HG03460 (cell line): ENCODE measurements around the gene ITGAE.
"Not testable (repeated sequence)": the region's sequence is repeated elsewhere in the genome, so short reads cannot be mapped to it uniquely, and the experiment has no call there.

ENCODE experiments used
- ATAC-seq: cut with Tn5 transposase; IDR thresholded peaks from one replicate; pipeline ENCODE4 v1.9.1; 2021; ENCODE audit not compliant: unreplicated experiment

Gene ITGAE

GRCh38 chr17:3795390-3796102 lies 5.4 kb downstream of the ITGAE start:
- no peak for ATAC-seq

- no peak for ATAC-seq
These were observed 6.2 kb downstream of the ITGAE start for GRCh38 chr17:3794557-3795389.

DNA sequence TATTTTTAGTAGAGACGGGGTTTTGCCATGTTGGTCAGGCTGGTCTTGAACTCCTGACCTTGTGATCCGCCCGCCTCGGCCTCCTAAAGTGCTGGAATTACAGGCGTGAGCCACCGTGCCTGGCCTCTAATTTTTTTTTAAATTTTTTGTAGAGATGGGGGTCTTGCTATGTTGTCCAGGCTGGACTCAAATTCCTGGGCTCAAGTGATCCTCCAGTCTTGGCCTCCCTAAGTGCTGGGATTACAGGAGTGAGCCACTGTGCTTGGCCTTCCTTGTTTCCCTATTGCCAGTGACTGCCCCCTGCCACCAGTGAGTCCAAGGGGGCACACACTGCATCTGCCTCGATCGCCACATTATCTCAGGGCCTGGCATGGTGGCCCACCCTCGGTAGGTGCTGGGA lies 6.8 kb downstream of the ITGAE start:
- not testable (repeated sequence) for ATAC-seq

DNA sequence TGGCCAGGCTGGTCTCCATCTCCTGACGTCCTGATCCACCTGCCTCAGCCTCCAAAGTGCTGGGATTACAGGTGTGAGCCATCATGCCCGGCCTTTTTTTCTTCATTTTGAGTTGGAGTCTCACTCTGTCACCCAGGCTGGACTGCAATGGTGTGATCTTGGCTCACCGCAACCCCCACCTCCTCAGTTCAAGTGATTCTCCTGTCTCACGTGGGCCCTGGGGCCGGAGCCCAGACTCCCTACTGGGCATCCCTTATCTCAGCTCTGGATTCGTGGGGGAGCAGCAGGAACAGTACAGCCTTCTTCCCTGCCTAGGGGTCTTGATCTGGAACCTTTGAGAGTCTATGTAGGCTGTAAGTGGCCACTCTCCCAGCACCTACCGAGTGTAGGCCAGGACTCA lies 7.7 kb downstream of the ITGAE start:
- ATAC-seq: not testable (repeated sequence)

DNA sequence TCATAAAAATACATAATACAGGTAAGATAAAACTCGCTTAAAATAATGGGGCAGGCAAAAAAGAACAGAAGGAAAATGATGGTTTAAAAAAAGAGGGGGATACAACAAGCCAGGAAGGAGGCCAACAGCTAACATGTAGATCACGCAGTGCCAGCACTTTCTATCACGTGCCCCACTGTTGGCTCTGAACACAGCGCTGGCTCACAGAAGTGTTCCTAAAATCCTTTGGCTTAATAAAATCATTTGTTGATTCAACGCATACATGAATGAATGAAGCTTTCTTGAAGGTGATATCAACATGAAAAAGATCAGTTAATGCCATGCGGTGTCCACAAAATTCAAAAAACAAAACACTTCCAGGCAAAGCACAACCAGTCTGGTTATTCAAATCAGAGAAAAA lies 8.5 kb downstream of the ITGAE start:
- no peak for ATAC-seq

GRCh38 chr17:3788200-3788599 lies 12.8 kb downstream of the ITGAE start:
- no peak for ATAC-seq

GRCh38 chr17:3785323-3785722 lies 15.7 kb downstream of the ITGAE start:
- ATAC-seq: not testable (repeated sequence)

DNA sequence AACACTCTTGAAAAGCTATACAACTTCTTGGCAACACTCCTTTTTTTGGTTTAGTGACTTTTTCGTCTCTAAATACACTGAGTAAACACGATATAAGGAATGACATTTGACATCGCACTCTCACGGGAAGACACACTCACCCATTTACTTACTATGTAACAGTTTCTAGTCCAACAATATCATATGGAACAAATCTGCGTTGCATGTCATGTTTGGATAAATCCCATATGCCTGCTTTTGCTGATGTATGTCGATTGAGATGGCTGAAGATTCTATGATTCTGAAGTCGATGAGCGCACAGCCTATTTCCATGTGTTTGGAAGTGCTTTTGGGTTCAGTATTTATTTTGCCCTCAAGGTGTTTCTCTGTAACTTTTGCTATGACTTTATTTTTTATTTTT lies 18.2 kb downstream of the ITGAE start:
- no peak for ATAC-seq

GRCh38 chr17:3780986-3781385 lies 20.0 kb downstream of the ITGAE start:
- no peak for ATAC-seq

GRCh38 chr17:3777366-3778120 lies 23.4 kb downstream of the ITGAE start:
- no peak for ATAC-seq

GRCh38 chr17:3773966-3774365 lies 27.0 kb downstream of the ITGAE start:
- no peak for ATAC-seq

- no peak for ATAC-seq
These were observed 27.5 kb downstream of the ITGAE start for GRCh38 chr17:3773511-3773910.

DNA sequence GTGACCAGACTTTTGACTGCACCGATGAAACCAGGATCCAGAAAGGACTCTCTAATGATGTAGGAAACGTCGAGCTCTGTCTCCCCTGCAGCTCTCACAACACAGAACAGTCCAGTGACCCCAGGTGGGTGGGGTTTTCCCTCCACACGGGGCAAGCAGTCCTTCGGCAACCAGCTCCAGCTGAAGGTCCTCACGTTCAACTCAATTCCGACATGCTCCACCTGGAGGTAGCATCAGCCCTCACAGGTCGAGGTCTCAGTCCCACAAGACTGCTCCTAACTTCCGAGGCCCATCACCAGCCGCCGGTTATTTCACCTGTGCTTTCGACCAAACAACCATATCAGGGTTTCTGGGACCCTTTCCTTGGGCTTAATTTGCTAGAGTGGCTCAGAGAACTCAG lies 28.2 kb downstream of the ITGAE start:
- ATAC-seq: no peak

DNA sequence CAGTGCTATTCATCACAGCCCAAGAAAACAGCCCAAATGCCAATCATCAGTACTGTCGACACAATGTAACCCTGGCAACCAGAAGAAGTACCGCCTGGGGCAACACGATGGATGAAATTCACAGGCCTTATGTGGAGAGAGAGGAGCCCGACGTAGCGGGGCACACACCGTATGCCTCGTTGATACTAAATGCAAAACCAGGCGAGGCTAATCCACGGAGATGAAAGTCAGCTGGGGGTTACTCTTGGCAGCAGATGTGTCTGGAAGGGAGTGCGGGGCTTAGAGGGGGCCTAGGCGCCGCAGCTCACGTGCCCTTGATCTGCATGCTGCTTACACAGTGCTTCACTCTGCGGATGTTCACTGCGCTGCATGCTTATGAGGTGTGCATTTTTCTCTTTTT lies 29.8 kb downstream of the ITGAE start:
- no peak for ATAC-seq

DNA sequence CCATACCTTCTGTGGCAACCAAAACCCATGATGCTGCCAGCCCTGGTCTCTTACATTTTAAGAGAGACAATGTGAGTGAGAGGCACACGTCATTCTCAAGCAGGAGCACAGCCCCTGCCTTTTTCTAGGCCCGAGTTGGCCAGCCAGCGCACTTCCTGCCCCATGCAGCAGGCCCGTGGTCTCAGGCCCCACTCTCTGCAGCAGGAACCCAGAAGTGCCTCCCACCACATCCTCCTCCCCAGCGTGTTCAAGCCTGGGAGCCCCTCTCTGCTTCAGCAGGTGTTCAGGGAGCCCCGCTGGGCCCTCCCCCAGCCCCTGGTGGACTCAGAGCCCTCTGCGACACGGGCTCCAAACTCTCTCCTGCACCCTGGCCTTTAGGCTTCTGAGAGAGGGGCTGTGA lies 30.5 kb downstream of the ITGAE start:
- ATAC-seq: no peak

- no peak for ATAC-seq
These were observed 32.2 kb downstream of the ITGAE start for GRCh38 chr17:3768769-3769168.

DNA sequence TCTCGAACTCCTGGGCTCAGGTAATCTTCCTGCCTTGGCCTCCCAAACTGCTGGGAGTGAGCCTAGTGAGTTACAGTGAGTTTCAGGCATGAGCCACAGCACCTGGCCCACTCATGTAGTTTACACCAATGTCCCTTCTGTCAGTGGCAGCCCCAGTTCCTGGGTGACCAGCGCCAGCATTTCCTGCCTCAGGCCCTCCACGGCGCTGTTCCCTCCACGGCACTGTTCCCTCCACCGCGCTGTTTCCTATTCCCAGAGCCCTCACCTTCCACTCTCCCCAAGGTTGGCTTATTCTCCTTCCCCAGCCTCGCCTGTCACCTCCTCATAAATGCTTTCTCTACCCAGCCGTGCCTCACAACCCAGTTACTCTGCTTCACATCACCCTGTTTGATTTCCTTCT lies 32.6 kb downstream of the ITGAE start:
- no peak for ATAC-seq

GRCh38 chr17:3766779-3767178 lies 34.2 kb downstream of the ITGAE start:
- ATAC-seq: no peak

- no peak for ATAC-seq
These were observed 35.0 kb downstream of the ITGAE start for GRCh38 chr17:3765981-3766380.

DNA sequence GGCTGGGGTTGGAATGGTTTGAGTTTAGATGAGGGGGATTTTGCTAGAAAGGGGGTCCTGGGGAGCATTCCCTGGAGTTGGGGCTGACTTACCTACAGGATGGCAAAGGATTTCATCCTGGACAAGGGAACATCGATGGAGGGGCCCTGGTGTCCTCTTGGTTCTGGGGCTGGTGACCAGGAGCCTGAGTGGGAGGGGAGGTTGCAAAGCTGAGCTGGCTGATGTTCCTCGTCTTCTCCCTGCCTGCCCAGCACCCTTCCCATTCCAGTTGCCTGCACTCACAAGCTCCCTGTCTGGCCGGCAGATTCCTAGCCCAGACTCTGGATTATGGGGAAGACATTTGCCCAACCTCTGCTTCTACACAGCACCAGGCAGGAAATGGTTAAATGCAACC lies 37.2 kb downstream of the ITGAE start:
- ATAC-seq: no peak

DNA sequence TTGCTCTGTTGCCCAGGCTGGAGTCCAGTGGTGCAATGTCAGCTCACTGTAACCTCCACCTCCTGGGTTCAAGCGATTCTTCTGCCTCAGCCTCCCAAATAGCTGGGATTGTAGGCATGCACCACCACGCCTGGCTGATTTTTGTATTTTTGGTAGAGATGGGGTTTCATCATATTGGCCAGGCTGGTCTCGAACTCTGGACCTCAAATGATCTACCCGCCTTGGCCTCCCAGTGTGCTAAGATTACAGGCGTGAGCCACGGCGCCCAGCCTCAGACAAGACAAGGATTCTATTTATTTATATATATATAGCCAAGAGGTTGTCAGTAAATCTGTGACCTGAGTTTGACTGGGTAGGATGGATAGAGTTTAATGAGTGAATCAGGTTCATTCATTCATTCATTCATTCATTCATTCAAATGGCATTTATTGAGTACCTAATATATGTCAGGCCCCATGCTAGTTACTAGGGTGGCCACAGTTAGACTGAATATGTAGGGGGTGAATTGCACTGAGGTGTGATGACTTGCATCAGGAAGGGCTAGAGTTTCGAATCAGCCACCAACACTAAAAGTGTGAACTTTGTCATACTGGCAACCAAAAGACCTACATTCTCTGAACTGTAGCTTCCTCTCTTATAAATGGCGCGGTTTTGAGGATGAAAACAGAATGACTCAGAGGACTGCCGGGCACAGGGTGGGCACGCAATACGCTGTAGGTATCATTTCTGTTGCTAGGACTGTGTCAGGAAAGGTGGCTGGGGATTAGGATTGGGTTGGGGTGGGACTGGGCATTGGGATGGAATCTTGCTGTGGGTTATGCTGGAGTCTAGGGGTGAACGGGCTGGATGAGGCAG lies 37.8 kb downstream of the ITGAE start:
- ATAC-seq: peak; percentile 65
